Osteocyte (in vitro differentiated cells): ENCODE measurements around the gene THSD4. TPM values are rescaled to one million over a fixed set of nuclear protein-coding genes. Genes with fewer than 3 reads are reported as not detected.

Experiments used
- DNase-seq: peaks from one replicate; pipeline ENCODE4 v3.0.0; 2021; ENCODE audit warnings: mixed read lengths; ENCODE audit not compliant: unreplicated experiment; ENCODE audit errors: extremely low spot score
- H3K27ac Mint-ChIP-seq: one replicate; pipeline ENCODE4 v1.8.0; 2021; ENCODE audit warnings: mild to moderate bottlenecking, mixed read lengths; ENCODE audit not compliant: unreplicated experiment
- H3K27me3 Mint-ChIP-seq: one replicate; pipeline ENCODE4 v1.8.0; 2021; ENCODE audit warnings: mixed read lengths; ENCODE audit not compliant: unreplicated experiment
- H3K36me3 Mint-ChIP-seq: one replicate; pipeline ENCODE4 v1.8.0; 2021; ENCODE audit warnings: mixed read lengths; ENCODE audit not compliant: unreplicated experiment
- H3K4me1 Mint-ChIP-seq: one replicate; pipeline ENCODE4 v1.8.0; 2021; ENCODE audit warnings: mixed read lengths; ENCODE audit not compliant: unreplicated experiment
- H3K4me3 Mint-ChIP-seq: one replicate; pipeline ENCODE4 v1.8.0; 2021; ENCODE audit warnings: mild to moderate bottlenecking, moderate library complexity, mixed read lengths; ENCODE audit not compliant: unreplicated experiment
- H3K9me3 Mint-ChIP-seq: one replicate; pipeline ENCODE4 v1.8.0; 2021; ENCODE audit warnings: mixed read lengths; ENCODE audit not compliant: unreplicated experiment
- CTCF ChIP-seq: fragments of 200-600 bp; sonication (generic); IDR thresholded peaks from 2 replicates; pipeline ENCODE4 v1.5.0; 2021; ENCODE audit warnings: antibody characterized with exemption, mild to moderate bottlenecking, moderate library complexity
- total RNA-seq: library from RNA; stranded (reverse); gene quantifications from 2 replicates; pipeline ENCODE4 v1.2.1, GENCODE V29; 2021

THSD4 gene
- total RNA-seq, 1 donor from 2014 or later: 5.7 TPM

GRCh38 chr15:71822890-71823630, 707.8 kb downstream of the THSD4 start:
- no peak overlapping the region for H3K4me3 Mint-ChIP-seq
- no peaks in the 10 kb centered on the region for H3K4me1 Mint-ChIP-seq
- no peaks in the 10 kb centered on the region for H3K27me3 Mint-ChIP-seq
- no peak for TF ChIP-seq CTCF
- H3K27ac Mint-ChIP-seq: no peak overlapping the region
- H3K9me3 Mint-ChIP-seq: peaks cover 14% of the 10 kb centered on the region
- no peak for DNase-seq
- peaks cover 52% of the 10 kb centered on the region for H3K36me3 Mint-ChIP-seq

- Mint-ChIP-seq H3K36me3 (peaks cover 55% of the 10 kb centered on the region), H3K9me3 (peaks cover 10% of the 10 kb centered on the region), H3K27me3 (no peaks in the 10 kb centered on the region), H3K4me1 (no peaks in the 10 kb centered on the region), H3K27ac (no peak overlapping the region), H3K4me3 (no peak overlapping the region)
- TF ChIP-seq CTCF: no peak
- DNase-seq: no peak
Observed at GRCh38 chr15:71823801-71824200, 708.5 kb downstream of the THSD4 start.

- TF ChIP-seq CTCF: no peak
- DNase-seq: no peak
- Mint-ChIP-seq H3K4me1 (no peaks in the 10 kb centered on the region), H3K9me3 (peaks cover 10% of the 10 kb centered on the region), H3K27me3 (no peaks in the 10 kb centered on the region), H3K36me3 (peaks cover 63% of the 10 kb centered on the region), H3K4me3 (no peak overlapping the region), H3K27ac (no peak overlapping the region)
Observed at GRCh38 chr15:71825021-71825730, 709.9 kb downstream of the THSD4 start.

GRCh38 chr15:71826196-71826595, 710.9 kb downstream of the THSD4 start:
- Mint-ChIP-seq H3K27ac (no peak overlapping the region), H3K4me1 (no peaks in the 10 kb centered on the region), H3K27me3 (no peaks in the 10 kb centered on the region), H3K36me3 (peaks cover 57% of the 10 kb centered on the region), H3K4me3 (no peak overlapping the region), H3K9me3 (peaks cover 10% of the 10 kb centered on the region)
- DNase-seq: no peak
- TF ChIP-seq CTCF: no peak

- H3K27ac Mint-ChIP-seq: no peak overlapping the region
- H3K9me3 Mint-ChIP-seq: no peaks in the 10 kb centered on the region
- no peaks in the 10 kb centered on the region for H3K4me1 Mint-ChIP-seq
- TF ChIP-seq CTCF: no peak
- no peaks in the 10 kb centered on the region for H3K27me3 Mint-ChIP-seq
- peaks cover 48% of the 10 kb centered on the region for H3K36me3 Mint-ChIP-seq
- no peak for DNase-seq
- H3K4me3 Mint-ChIP-seq: no peak overlapping the region
Observed at GRCh38 chr15:71830981-71831380, 715.7 kb downstream of the THSD4 start.
